DMS 273 (cell line): Measurements from ENCODE around the gene DOLPP1.
A peak's percentile ranks its signal among the peaks of the same experiment; 100 is the strongest.

Source experiments
- DNase-seq: peaks from one replicate; lab custom pipeline; 2025; ENCODE audit not compliant: unreplicated experiment; lab: John Stamatoyannopoulos, UW

The DOLPP1 gene

DNA sequence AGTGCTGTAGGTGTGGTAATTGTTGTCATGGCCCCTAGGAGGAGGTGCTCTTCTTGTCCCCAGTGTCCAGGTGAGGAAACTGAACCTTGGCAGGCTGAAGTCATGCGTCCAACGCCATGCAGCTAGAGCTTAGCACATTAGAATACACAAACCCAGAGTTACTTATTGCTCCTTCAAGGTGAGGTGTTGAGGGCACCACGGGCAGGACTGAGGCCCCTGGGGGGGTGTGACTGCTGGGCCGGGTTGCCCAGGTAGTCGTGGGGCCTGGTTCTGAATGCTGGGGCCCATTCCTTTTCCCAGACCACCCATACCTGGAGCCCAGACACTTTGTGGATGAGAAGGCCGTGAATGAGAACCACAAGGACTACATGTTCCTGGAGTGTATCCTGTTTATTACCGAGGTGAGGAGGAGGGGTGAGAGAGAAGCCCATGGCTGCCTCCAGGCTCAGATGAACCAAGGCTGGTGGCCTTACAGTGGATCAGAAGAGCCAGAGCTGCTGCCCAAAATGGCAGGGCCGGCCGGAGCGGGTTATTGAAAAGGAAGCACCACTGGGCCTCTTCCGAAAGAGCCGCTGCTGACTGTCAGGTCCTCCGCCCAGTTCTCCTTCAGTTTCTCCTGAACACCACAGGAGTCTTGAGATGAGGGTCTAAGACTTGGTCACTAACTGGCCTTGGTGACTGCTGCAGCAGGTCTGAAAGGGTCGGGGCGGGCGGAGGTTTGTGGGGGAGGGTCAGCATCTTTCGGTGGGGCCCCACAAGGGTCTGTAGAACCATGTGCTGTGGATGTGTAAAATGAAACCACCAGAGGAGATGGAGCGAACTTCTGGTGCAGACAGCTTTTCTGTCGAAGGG, 56.6 kb downstream of the DOLPP1 start:
- no peak for DNase-seq

DNA sequence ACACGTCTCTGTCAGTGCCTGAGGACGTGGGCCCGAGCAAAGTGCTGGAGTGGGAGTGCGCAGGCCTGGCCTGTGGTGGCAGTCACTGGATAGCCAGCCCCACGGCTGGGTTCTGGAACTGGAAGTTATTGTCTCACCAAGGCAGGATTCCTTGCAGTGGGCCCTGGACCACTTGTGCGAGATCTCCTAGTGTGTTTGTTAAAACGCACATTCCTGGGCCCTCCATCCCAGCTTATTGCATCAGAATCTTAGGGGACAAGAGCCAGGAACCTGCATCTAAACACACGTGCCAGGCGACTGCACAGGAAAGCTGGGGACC, 57.2 kb downstream of the DOLPP1 start:
- no peak for DNase-seq

DNA sequence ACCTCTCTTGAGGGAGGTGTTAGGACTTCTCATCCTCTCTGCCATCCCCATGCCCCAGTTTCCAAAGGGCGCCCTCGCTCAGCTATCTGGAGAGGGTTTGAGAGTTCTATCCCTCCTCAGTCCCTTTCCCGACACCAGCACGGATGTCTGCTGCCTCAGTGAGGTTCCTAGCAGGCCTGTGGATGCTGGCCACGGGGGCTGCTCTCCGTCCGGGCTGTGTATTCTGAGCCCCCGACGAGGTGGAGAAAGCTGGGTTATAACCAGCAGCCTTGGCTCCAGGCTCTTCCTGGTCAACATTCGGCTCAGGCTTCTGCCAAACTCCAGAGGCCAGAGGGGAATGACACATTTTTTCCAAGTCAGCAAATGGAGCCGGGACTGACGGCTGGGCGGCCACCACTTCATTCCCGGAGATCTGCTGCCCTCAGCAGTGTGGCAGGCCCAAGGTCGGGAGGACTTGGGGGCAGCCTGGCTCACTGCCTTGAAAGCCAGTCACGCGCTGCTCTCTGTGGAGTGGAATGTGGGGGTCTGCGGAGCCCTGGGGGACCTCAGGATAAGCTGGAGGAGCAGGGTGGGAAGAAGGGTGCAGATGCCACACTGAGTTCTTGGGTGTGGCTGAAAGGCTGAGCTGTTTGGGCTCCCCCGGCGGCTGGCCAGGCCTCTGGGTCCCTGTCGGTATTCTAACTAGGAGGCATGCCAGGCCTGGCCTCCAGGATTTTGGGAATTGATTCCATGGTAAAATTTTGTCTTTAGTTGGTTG, 57.7 kb downstream of the DOLPP1 start:
- DNase-seq, result no peak

DNA sequence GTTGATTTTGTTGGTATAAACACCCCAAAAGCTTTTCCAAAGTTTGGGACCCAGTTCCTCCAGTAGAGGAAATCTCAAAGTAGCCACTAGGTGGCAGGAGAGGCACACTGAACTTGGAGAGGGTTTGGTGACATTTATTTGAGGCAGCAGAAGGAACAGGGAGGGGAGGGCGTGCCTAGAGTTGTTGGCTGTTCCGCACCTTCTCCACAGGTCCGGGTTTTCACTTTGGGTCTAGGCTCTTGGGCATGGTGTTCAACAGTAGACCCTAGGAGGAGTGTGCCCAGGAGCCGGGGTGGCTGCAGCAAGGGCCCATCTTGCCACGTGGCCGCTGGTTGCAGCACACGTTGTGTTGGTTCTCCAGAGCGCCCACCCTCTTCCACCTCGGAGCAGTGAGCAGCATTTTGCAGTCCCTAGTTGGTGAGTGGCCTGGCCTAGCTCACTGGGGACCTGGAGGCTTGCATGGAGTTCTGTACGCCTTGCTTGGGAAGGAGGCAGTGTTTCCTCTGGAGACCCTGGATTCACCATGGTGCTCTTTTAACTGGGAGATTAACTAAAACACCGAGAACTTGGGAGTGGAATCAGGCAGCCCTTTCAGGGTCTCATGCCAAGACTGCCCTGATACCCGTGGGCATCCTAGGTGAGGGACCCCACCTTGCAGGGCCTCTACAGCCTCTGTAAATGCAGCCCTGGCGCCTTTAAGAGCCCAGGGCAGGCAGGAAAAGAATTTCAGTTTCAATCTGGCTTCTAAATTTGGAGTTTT, 58.5 kb downstream of the DOLPP1 start:
- peak; percentile 93 for DNase-seq

DNA sequence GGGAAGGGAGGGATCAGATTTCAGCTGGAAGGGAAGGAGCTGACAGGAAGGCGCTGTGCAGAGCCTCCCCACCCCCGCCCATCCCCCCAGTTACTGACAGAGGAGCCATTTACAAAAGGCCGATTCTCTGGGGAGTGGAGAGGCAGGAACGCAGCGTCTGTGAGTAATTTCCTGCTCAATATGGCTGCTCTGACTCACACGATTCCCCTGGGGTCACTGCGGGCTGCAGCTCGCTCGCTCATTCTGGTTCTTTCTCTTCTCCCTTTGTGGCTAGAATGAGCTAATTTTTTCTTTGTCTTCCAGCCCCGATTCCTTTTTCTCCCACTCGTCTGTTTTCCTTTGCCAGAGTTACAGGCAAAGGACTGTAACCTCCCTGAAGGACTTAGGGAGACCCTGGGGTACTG, 59.1 kb downstream of the DOLPP1 start:
- DNase-seq, result peak; percentile 99
